GM13976 (cell line): ENCODE measurements around the gene GAB2.

ENCODE experiments used
- DNase-seq: peaks from one replicate; pipeline ENCODE4 v3.0.0; 2012; ENCODE audit warnings: low spot score
- CTCF ChIP-seq: IDR thresholded peaks from 2 replicates; pipeline ENCODE4 v1.5.1; 2012; ENCODE audit warnings: borderline replicate concordance, mild to moderate bottlenecking; ENCODE audit not compliant: insufficient read depth; ENCODE audit errors: extremely low read depth, missing control alignments, control extremely low read depth
- in situ Hi-C: fragments of 300-500 bp; cut with MboI; formaldehyde crosslinking; loops from one replicate; pipeline ENCODE4 v1.12.0; 2022; ENCODE audit warnings: low sequenced_read_pairs, mixed read lengths, inconsistent platforms; ENCODE audit not compliant: unreplicated experiment

The GAB2 gene

GRCh38 chr11:78210000-78210608 lies 207.5 kb downstream of the GAB2 start:
- in situ Hi-C loops: no loop called here
- no peak for TF ChIP-seq CTCF
- no peak for DNase-seq

DNA sequence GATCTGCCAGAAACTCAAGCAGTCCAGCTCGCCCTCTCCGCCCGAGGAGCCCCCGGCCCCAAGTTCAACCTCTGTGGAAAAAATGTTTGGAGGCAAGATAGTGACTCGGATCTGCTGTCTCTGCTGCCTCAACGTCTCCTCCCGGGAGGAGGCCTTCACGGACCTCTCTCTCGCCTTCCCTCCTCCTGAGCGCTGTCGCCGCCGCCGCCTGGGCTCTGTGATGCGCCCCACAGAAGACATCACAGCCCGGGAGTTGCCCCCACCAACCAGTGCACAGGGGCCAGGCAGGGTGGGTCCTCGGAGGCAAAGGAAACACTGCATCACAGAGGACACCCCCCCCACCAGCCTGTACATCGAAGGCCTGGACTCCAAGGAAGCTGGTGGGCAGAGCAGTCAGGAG lies 208.1 kb downstream of the GAB2 start:
- in situ Hi-C loops: no loop called here
- no peak for DNase-seq
- TF ChIP-seq CTCF: no peak

DNA sequence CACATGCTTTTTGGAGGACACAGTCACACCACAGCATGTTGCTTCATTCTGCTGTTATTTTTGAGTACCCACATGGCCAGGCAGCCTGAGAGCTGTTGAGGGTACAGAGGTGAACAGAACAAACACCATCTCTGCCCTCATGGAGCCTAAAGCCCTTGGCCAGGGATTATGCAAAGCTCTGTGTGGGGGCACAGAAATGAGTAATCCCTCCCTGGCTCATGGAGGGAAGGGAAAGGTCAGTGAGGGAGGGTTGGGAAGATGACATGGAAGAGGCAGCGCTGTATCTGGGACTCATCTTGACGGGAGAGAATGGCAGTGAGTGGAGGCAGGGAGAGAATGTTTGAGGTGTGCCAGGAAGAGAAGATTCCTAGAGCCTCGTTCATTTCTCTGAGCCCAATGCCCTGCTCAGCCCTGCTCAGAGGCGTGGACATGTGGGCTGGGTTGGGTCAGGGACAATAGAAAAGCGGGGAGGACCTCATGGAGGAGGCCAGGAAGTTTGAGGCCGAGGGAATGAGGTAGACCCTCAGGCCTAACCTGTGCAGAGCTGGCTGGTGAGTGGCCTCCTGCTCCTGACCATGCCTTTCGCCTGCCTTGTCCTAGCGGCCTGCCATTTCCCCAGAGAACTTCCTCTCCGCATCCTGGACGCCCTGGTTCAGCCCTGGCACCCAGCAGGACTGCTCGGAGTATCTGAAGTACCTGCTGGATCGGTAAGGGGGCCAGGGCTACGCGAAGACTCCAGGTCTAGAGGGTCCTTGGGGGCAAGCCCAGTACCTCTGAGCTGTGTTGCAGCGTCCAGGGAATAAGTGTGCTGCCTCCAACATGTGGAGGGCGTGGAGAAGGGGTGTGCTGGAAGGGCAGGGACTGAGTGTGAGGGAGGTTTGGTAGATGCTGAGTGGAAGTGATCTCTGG lies 209.1 kb downstream of the GAB2 start:
- no peak for TF ChIP-seq CTCF
- in situ Hi-C loops: no loop called here
- no peak for DNase-seq

DNA sequence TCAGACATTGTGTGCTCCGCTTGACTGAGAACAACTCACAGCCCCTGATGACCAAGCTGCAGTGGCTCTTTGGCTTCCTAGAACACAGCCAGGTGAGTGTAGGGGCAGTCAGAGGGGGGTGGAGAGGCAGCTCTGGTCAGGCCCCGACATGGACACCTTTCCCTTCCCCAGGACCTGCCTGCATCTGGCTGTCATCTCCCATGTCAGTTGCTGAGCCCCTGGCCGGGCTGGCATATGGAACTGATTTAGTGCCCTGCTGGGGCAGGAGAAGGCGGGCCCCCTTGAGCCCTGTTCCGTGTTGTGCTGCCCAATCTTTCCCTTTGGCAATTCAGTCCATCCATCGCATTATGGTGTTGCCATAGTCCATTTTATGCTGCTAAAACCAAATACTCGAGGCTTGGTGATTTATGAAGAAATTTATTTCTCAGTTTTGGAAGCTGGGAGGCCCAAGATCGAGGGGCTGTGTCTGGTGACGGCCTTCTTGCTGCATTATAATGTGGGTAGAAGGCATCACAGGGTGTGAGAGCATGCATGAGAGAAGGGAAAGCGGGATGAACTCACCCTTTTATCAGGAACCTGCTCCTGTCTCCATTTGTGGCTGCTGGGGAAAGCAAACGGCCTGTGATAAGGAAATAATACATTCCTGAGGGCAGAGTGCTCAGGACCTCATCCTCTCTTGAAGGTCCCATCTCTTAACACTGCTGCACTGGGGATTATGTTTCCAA lies 209.9 kb downstream of the GAB2 start:
- no peak for TF ChIP-seq CTCF
- in situ Hi-C loops: no loop called here
- no peak for DNase-seq

DNA sequence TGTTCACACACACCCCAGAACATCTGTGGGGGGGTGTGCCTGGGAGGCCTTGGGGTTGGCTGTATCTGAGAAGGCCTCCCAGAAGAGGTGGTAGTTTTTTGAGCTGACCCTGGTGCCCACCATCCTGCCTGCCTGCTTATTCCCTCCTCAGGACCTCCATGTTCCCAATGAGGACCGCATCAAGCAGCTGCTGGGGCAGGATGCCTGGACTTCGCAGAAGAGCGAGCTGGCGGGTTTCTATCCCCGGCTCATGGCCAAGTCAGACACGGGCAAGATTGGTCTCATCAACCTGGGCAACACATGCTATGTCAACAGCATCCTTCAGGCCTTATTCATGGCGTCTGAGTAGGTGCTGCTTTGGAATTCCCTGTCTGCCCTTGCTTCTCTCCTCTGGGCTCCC lies 211.9 kb downstream of the GAB2 start:
- in situ Hi-C loops: no loop called here
- no peak for DNase-seq
- TF ChIP-seq CTCF: no peak

DNA sequence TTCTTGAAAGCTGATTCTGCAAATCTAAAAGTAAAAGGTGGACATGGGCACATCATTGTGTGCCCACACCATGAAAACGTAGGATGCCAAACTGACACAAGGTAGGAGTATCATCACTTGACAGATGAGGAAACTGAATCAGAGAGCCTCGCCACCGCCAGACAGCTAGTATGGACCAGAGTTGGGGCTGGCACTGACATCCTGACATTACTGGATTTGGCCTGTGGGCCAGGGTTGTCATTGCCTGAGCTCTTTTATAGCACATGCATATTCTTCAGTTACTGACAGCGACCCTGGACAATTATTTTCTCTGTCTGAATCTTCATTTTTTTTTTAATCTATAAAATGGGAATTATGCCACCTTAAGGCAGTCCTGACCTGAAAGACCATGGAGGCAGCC lies 212.4 kb downstream of the GAB2 start:
- DNase-seq: no peak
- no peak for TF ChIP-seq CTCF
- in situ Hi-C loops: no loop called here
